ENCODE results near the gene ALS2. TPM values are rescaled to one million over a fixed set of nuclear protein-coding genes. Genes with fewer than 3 reads are reported as not detected.

The ALS2 gene
- total RNA-seq, 2 donors from 2014 or later: 14.8 to 16.3 TPM

DNA sequence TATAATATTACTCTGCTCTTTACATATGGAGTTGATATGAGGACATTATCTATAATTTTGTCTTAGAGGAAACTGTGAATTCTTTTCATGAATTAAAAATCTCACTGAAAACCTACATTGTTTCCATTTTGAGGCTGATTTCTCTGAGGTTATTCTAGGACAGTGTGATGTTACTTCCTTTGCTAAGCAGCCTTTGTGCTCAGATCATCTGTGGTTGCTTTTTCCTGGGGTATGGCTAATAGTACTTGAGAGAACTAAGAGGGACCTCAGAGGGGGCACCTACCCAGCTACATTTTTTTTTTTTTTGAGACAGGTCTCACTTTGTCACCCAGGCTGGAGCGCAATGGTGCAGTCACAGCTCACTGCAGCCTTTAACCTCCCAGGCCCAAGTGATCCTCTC is 73.6 kb downstream of the ALS2 start:
- intact Hi-C loops (cut with DNase I): no loop called here
- WGBS: 100% methylated on average over 1 of the region's 1 CpG

DNA sequence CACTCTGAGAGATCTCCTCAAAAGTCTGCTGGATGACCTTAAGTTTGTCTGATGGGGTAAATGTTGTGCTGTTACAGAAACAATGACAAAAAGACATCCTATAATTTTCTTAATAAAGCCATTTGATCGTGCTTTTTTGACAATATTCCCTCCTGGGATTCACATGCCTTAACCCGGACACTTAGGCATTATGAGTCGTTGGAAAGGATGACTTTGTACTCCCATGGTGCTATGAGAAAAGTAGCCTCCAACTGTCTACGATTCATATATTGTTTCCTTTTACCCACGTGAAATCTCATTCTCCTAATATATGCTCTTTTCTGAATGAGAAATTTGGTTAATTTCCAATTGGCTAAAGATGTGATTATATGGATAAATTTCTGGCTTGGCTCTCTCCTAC is 76.2 kb downstream of the ALS2 start:
- no peak overlapping the region for H3K4me3 ChIP-seq
- H3K36me3 ChIP-seq: peaks cover 4 to 6% of the 10 kb centered on the region in 2 donors
- 88% methylated on average over 5 of the region's 5 CpGs for WGBS
- H3K4me1 ChIP-seq (replicated peaks): no peaks in the 10 kb centered on the region
- no peak overlapping the region for H3K27ac ChIP-seq
- H3K27me3 ChIP-seq (replicated peaks; ENCODE audit: insufficient read depth): no peaks in the 10 kb centered on the region
- TF ChIP-seq POLR2A (IDR thresholded peaks at IDR 0.05) (no peak), POLR2AphosphoS5 (IDR thresholded peaks at IDR 0.05) (no peak)
- TF ChIP-seq, protein P1, sequence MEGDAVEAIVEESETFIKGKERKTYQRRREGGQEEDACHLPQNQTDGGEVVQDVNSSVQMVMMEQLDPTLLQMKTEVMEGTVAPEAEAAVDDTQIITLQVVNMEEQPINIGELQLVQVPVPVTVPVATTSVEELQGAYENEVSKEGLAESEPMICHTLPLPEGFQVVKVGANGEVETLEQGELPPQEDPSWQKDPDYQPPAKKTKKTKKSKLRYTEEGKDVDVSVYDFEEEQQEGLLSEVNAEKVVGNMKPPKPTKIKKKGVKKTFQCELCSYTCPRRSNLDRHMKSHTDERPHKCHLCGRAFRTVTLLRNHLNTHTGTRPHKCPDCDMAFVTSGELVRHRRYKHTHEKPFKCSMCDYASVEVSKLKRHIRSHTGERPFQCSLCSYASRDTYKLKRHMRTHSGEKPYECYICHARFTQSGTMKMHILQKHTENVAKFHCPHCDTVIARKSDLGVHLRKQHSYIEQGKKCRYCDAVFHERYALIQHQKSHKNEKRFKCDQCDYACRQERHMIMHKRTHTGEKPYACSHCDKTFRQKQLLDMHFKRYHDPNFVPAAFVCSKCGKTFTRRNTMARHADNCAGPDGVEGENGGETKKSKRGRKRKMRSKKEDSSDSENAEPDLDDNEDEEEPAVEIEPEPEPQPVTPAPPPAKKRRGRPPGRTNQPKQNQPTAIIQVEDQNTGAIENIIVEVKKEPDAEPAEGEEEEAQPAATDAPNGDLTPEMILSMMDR (IDR thresholded peaks at IDR 0.05): no peak
- no peaks in the 10 kb centered on the region for H3K9me3 ChIP-seq
- intact Hi-C loops (cut with DNase I): no loop called here
- no peak for DNase-seq (ENCODE audit: low spot score)

More for the DNA sequence above, 73.6 kb downstream of the ALS2 start:
- Histone ChIP-seq H3K4me3 (no peak overlapping the region), H3K4me1 (replicated peaks) (no peaks in the 10 kb centered on the region), H3K27ac (no peak overlapping the region), H3K9me3 (no peaks in the 10 kb centered on the region), H3K36me3 (peaks cover 4 to 6% of the 10 kb centered on the region in 2 donors), H3K27me3 (replicated peaks; ENCODE audit: insufficient read depth) (no peaks in the 10 kb centered on the region)
- no peak for DNase-seq (ENCODE audit: low spot score)
- TF ChIP-seq POLR2AphosphoS5 (IDR thresholded peaks at IDR 0.05) (no peak), POLR2A (IDR thresholded peaks at IDR 0.05) (no peak)
- TF ChIP-seq, protein P1 (IDR thresholded peaks at IDR 0.05): no peak

DNA sequence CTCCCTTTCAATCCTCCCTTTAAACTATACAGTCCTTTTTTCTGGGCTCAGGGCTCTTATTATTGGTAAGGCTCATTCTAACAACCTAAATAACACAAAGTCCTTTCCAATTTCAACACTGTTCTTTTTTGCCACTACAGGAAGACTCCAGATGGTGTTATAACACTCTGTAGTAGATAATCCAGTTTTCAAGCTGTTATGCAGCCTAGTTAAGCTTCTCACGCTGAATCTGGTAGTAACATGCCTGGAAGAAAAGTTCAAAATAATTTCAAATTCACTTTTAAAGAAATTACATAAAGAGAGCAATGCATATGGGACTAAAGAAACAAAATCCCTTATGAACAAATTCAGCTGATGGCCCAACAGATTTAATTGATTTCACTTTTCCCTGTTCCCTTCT is 79.1 kb downstream of the ALS2 start:
- 92% methylated on average over 1 of the region's 1 CpG for WGBS
- Histone ChIP-seq H3K27ac (no peak overlapping the region), H3K27me3 (replicated peaks; ENCODE audit: insufficient read depth) (no peaks in the 10 kb centered on the region), H3K36me3 (peaks cover 0 to 6% of the 10 kb centered on the region in 2 donors), H3K4me3 (no peak overlapping the region), H3K4me1 (replicated peaks) (no peaks in the 10 kb centered on the region), H3K9me3 (no peaks in the 10 kb centered on the region)
- no peak for DNase-seq (ENCODE audit: low spot score)
- TF ChIP-seq, protein P1 (IDR thresholded peaks at IDR 0.05): no peak
- TF ChIP-seq POLR2A (IDR thresholded peaks at IDR 0.05) (no peak), POLR2AphosphoS5 (IDR thresholded peaks at IDR 0.05) (no peak)
- intact Hi-C loops (cut with DNase I): no loop called here

DNA sequence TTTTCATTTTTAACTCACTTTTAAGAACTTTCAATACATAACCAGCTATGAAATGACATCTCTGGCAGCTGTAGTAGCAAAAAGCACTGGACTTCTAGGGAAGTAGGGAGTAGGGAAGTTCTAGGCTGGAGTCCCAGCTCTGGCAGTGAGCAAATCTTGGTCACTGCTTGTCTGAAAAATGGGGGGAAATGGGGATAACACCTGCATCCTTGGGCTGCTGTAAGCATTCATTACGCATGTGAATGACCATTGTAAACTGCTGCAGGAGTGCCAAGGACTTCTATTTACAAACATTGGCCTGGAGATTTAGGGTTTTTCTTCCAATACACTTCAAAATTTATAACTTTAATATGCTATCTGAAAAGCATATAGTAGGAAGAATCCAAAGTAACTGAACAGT is 81.3 kb downstream of the ALS2 start:
- TF ChIP-seq POLR2A (IDR thresholded peaks at IDR 0.05) (no peak), POLR2AphosphoS5 (IDR thresholded peaks at IDR 0.05) (no peak)
- TF ChIP-seq, protein P1 (IDR thresholded peaks at IDR 0.05): no peak
- intact Hi-C loops (cut with DNase I): no loop called here
- H3K27ac ChIP-seq: no peak overlapping the region
- H3K4me1 ChIP-seq (replicated peaks): no peaks in the 10 kb centered on the region
- WGBS: 81% methylated on average over 1 of the region's 1 CpG
- H3K9me3 ChIP-seq: no peaks in the 10 kb centered on the region
- no peak overlapping the region for H3K4me3 ChIP-seq
- peaks cover 0 to 6% of the 10 kb centered on the region in 2 donors for H3K36me3 ChIP-seq
- no peaks in the 10 kb centered on the region for H3K27me3 ChIP-seq (replicated peaks; ENCODE audit: insufficient read depth)
- no peak for DNase-seq (ENCODE audit: low spot score)

DNA sequence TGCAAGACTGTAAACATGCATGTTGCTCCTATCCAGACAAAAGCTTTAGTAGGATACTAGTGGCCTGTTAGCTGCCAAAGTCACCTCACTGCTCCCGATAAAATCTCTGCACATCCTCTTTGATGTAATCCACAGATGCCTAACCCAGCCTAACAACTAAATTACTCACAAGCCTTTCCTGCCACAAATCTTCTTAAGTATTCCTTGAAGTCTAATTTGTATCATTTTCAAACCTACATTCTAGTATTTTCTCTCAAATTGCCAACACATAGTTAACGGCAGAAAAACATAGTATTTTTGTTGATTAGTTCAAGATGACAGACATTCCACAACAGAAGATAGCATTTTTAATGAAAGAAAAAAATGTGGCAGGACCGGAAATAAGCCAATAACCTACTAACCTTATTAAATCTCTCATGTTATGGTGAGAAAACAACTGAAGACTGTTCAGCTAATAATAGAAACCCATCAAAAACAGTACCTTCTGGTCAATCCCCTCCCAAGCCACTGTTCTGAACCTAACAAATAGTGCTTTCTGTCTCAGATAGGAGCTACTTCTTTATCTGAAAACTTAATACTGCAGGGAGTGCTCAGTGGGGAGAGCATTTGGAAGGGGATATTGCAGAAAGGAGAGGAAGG is 82.0 kb downstream of the ALS2 start, which contains the start of gene MPP4:
Gene MPP4, minus strand, starts transcription at position 57 of the 639 bp plus-strand sequence. CDS start 4,690 bp downstream, outside the sequence.
- 14% methylated on average over 3 of the region's 3 CpGs for WGBS
- Histone ChIP-seq H3K36me3 (peaks cover 0 to under 1% of the 10 kb centered on the region in 2 donors), H3K4me1 (replicated peaks) (no peaks in the 10 kb centered on the region), H3K27me3 (replicated peaks; ENCODE audit: insufficient read depth) (no peaks in the 10 kb centered on the region), H3K9me3 (no peaks in the 10 kb centered on the region), H3K27ac (no peak within 1 kb of the TSS), H3K4me3 (no peak within 1 kb of the TSS)
- TF ChIP-seq, protein P1 (IDR thresholded peaks at IDR 0.05): no peak
- TF ChIP-seq POLR2AphosphoS5 (IDR thresholded peaks at IDR 0.05): no peak
- TF ChIP-seq POLR2A (IDR thresholded peaks at IDR 0.05): no peak
- DNase-seq (ENCODE audit: low spot score): no peak
- intact Hi-C loops (cut with DNase I): no loop called here

Measured in prostate gland (tissue), 2 donors.